HepG2 (cell line): ENCODE results near the gene CNTD1. TPM values are rescaled to one million over a fixed set of nuclear protein-coding genes. Genes with fewer than 3 reads are reported as not detected.

Source experiments
- ARNT ChIP-seq: fragments of 450-650 bp; IDR thresholded peaks from 2 replicates; pipeline ENCODE4 v1.6.1; 2017
- ESRRA ChIP-seq: sonication (generic); formaldehyde crosslinking; IDR thresholded peaks from 2 replicates; pipeline ENCODE4 v1.5.1; 2020; ENCODE audit warnings: mild to moderate bottlenecking, low read depth, missing genetic modification reagents
- GATAD2A ChIP-seq: IDR thresholded peaks from 2 replicates; pipeline ENCODE4 v1.6.1; 2016
- HOXA7 ChIP-seq: sonication (generic); formaldehyde crosslinking; IDR thresholded peaks from 2 replicates; pipeline ENCODE4 v1.8.1; 2022; ENCODE audit warnings: mild to moderate bottlenecking, missing genetic modification reagents, moderate library complexity
- KLF11 ChIP-seq: IDR thresholded peaks from 2 replicates; pipeline ENCODE4 v1.6.1; 2016; ENCODE audit warnings: missing compliant biosample characterization
- NAIF1 ChIP-seq: sonication (generic); formaldehyde crosslinking; IDR thresholded peaks from 2 replicates; pipeline ENCODE4 v1.5.0; 2020; ENCODE audit warnings: mild to moderate bottlenecking, missing genetic modification reagents, borderline replicate concordance
- PCBP1 ChIP-seq: fragments of 200-400 bp; formaldehyde crosslinking; IDR thresholded peaks from 2 replicates; pipeline ENCODE4 v1.6.1; 2017; ENCODE audit warnings: mild to moderate bottlenecking, low read depth, low read length, borderline replicate concordance
- SNAI1 ChIP-seq: sonication (generic); formaldehyde crosslinking; IDR thresholded peaks from 2 replicates; pipeline ENCODE4 v1.5.0; 2020; ENCODE audit warnings: mild to moderate bottlenecking, missing genetic modification reagents, borderline replicate concordance
- SOX6 ChIP-seq, 2 experiments: fragments of 450-650 bp in 1 of 2; sonication (generic) in 1 of 2; formaldehyde crosslinking in 1 of 2; IDR thresholded peaks; 2 replicates each; pipeline versions ENCODE4 v1.4.0 to v1.6.1; 2017 to 2020; ENCODE audit warnings: antibody characterized with exemption in 1 of 2, mild to moderate bottlenecking in 1 of 2, missing genetic modification reagents in 1 of 2
- ZFY ChIP-seq: sonication (generic); formaldehyde crosslinking; IDR thresholded peaks from 2 replicates; pipeline ENCODE4 v1.4.0; 2020; ENCODE audit warnings: missing genetic modification reagents
- ZNF326 ChIP-seq: sonication (generic); formaldehyde crosslinking; IDR thresholded peaks from 2 replicates; pipeline ENCODE4 v1.4.0; 2020; ENCODE audit warnings: missing genetic modification reagents, borderline replicate concordance
- ZNF343 ChIP-seq: sonication (generic); formaldehyde crosslinking; IDR thresholded peaks from 2 replicates; pipeline ENCODE4 v1.4.0; 2020; ENCODE audit warnings: mild to moderate bottlenecking, missing genetic modification reagents
- ZNF543 ChIP-seq: sonication (generic); formaldehyde crosslinking; IDR thresholded peaks from 2 replicates; pipeline ENCODE4 v1.4.0; 2020; ENCODE audit warnings: mild to moderate bottlenecking, missing genetic modification reagents
- ZSCAN29 ChIP-seq: sonication (generic); formaldehyde crosslinking; conservative IDR thresholded peaks from 2 replicates; pipeline ENCODE4 v1.4.0; 2020; ENCODE audit warnings: mild to moderate bottlenecking, missing genetic modification reagents
- polyA plus RNA-seq, 8 experiments: library from polyadenylated mRNA; depleted of rRNA in 3 of 8; stranded (reverse) in 7 of 8; unstranded in 1 of 8; fragments of >200 nt; fragmentation: Illumina TruSeq in 4 of 8; extraction: Trizol in 4 of 8; gene quantifications; 2 replicates each; pipeline versions ENCODE4 v1.2.1 to v1.2.3, GENCODE V29; 2011 to 2016; ENCODE audit warnings: low read depth in 4 of 8, missing spikeins in 1 of 8, mixed read lengths in 1 of 8; ENCODE audit not compliant: insufficient read depth in 1 of 8
- total RNA-seq, 5 experiments: library from RNA; depleted of rRNA; stranded (reverse); fragments of >200 nt; fragmentation: Illumina TruSeq; extraction: Trizol; gene quantifications; 2 replicates each; pipeline ENCODE4 v1.2.3, GENCODE V29; 2016; ENCODE audit warnings: low read depth in 1 of 5
- TF ChIP-seq, protein P1 (sequence below): sonication (generic); formaldehyde crosslinking; IDR thresholded peaks from 2 replicates; pipeline ENCODE4 v1.9.0; 2021; ENCODE audit warnings: missing genetic modification reagents, borderline replicate concordance
- TF ChIP-seq, protein P2 (sequence below): sonication (generic); formaldehyde crosslinking; IDR thresholded peaks from 2 replicates; pipeline ENCODE4 v1.4.0; 2020; ENCODE audit warnings: low read depth, mild to moderate bottlenecking, missing genetic modification reagents
- TF ChIP-seq, protein P3 (sequence below): sonication (generic); formaldehyde crosslinking; IDR thresholded peaks from 2 replicates; pipeline ENCODE4 v1.4.0; 2020; ENCODE audit warnings: mild to moderate bottlenecking, missing genetic modification reagents
- TF ChIP-seq, protein P4 (sequence below): sonication (generic); formaldehyde crosslinking; IDR thresholded peaks from 2 replicates; pipeline ENCODE4 v1.4.0; 2020; ENCODE audit warnings: missing genetic modification reagents, borderline replicate concordance
- TF ChIP-seq, protein P5 (sequence below): sonication (generic); formaldehyde crosslinking; IDR thresholded peaks from 2 replicates; pipeline ENCODE4 v1.8.1; 2023; ENCODE audit warnings: mild to moderate bottlenecking, inconsistent platforms, moderate library complexity, missing genetic modification reagents, borderline replicate concordance

Gene CNTD1
- total and polyA plus RNA-seq, 2 of the 13 experiments (the other 11 are each of a cell fraction or from before 2014, with no cell fraction given) = 0.11 to 0.15 TPM

DNA sequence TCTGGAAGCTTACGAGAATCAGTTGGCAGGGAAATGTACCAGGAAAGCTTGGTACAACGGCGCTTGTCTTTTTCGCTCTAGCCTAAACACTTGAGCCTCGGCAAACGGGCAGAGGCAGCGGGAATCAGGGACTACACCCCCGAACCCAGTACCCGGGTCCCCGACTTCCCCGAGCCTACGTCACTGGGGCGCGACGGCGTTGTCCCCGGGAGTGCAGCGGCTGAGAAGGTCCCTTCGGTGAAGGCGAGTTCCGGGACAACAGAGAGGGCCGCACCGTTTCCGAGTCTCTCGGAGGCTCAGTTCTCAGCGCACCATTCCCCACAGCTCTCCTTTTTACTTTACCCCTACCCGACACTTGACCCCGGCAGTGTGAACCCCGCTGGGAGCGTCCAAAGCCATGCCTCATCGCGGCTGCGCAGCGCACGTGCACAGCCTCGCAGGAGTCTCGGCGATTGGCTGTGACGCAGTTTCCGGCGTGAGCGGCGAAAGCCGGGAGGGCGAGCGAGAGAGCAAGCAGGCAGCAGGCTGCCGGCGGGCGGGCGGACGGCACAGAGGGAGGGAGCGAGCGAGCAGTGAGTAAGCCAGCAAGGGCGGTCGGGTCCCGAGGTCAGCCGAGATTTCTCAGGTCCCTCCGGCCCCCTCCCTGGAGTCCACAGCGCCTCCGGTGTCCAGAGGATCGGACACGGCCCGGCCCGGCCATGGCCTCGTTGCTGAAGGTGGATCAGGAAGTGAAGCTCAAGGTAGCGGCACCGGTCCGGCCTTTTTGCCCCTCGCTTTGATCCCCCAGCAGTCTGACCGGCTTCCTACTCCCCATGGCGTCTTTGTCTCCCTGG, 34.5 kb downstream of the CNTD1 start, which contains the start of gene PSME3 (continued):
- TF ChIP-seq, protein P1, sequence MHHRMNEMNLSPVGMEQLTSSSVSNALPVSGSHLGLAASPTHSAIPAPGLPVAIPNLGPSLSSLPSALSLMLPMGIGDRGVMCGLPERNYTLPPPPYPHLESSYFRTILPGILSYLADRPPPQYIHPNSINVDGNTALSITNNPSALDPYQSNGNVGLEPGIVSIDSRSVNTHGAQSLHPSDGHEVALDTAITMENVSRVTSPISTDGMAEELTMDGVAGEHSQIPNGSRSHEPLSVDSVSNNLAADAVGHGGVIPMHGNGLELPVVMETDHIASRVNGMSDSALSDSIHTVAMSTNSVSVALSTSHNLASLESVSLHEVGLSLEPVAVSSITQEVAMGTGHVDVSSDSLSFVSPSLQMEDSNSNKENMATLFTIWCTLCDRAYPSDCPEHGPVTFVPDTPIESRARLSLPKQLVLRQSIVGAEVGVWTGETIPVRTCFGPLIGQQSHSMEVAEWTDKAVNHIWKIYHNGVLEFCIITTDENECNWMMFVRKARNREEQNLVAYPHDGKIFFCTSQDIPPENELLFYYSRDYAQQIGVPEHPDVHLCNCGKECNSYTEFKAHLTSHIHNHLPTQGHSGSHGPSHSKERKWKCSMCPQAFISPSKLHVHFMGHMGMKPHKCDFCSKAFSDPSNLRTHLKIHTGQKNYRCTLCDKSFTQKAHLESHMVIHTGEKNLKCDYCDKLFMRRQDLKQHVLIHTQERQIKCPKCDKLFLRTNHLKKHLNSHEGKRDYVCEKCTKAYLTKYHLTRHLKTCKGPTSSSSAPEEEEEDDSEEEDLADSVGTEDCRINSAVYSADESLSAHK (CRISPR knock-in tag) = peak; percentile 47; the same call in 1 of the 2 replicates
- TF ChIP-seq ESRRA (CRISPR knock-in tag) (peak; percentile 78; the same call in 1 of the 2 replicates), HOXA7 (CRISPR knock-in tag) (no peak), KLF11 (CRISPR knock-in tag) (peak; percentile 73; the same call in 1 of the 2 replicates), SOX6 (IDR thresholded peaks at IDR 0.05) (no peak), SOX6 (CRISPR knock-in tag; IDR thresholded peaks at IDR 0.05) (peak; percentile 77), ZNF326 (CRISPR knock-in tag) (0 out of 2 replicates have a peak, but pooled peaks have one; percentile 14), ARNT (no peak), ZNF543 (CRISPR knock-in tag) (peak; percentile 95; the same call in 1 of the 2 replicates), NAIF1 (CRISPR knock-in tag) (peak; percentile 73), ZFY (peak; percentile 96), GATAD2A (CRISPR knock-in tag) (peak; percentile 66; the same call in 1 of the 2 replicates), ZSCAN29 (peak; percentile 72), SNAI1 (no peak), PCBP1 (peak; percentile 91; the same call in 1 of the 2 replicates), ZNF343 (peak; percentile 87; the same call in 1 of the 2 replicates)
- TF ChIP-seq, protein P2, sequence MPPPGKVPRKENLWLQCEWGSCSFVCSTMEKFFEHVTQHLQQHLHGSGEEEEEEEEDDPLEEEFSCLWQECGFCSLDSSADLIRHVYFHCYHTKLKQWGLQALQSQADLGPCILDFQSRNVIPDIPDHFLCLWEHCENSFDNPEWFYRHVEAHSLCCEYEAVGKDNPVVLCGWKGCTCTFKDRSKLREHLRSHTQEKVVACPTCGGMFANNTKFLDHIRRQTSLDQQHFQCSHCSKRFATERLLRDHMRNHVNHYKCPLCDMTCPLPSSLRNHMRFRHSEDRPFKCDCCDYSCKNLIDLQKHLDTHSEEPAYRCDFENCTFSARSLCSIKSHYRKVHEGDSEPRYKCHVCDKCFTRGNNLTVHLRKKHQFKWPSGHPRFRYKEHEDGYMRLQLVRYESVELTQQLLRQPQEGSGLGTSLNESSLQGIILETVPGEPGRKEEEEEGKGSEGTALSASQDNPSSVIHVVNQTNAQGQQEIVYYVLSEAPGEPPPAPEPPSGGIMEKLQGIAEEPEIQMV (CRISPR knock-in tag) = no peak; the same call in 1 of the 2 replicates
- TF ChIP-seq, protein P3, sequence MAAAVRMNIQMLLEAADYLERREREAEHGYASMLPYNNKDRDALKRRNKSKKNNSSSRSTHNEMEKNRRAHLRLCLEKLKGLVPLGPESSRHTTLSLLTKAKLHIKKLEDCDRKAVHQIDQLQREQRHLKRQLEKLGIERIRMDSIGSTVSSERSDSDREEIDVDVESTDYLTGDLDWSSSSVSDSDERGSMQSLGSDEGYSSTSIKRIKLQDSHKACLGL = peak; percentile 100
- TF ChIP-seq, protein P4, sequence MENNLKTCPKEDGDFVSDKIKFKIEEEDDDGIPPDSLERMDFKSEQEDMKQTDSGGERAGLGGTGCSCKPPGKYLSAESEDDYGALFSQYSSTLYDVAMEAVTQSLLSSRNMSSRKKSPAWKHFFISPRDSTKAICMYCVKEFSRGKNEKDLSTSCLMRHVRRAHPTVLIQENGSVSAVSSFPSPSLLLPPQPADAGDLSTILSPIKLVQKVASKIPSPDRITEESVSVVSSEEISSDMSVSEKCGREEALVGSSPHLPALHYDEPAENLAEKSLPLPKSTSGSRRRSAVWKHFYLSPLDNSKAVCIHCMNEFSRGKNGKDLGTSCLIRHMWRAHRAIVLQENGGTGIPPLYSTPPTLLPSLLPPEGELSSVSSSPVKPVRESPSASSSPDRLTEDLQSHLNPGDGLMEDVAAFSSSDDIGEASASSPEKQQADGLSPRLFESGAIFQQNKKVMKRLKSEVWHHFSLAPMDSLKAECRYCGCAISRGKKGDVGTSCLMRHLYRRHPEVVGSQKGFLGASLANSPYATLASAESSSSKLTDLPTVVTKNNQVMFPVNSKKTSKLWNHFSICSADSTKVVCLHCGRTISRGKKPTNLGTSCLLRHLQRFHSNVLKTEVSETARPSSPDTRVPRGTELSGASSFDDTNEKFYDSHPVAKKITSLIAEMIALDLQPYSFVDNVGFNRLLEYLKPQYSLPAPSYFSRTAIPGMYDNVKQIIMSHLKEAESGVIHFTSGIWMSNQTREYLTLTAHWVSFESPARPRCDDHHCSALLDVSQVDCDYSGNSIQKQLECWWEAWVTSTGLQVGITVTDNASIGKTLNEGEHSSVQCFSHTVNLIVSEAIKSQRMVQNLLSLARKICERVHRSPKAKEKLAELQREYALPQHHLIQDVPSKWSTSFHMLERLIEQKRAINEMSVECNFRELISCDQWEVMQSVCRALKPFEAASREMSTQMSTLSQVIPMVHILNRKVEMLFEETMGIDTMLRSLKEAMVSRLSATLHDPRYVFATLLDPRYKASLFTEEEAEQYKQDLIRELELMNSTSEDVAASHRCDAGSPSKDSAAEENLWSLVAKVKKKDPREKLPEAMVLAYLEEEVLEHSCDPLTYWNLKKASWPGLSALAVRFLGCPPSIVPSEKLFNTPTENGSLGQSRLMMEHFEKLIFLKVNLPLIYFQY (CRISPR knock-in tag) = no peak; the same call in 1 of the 2 replicates
- TF ChIP-seq, protein P5, sequence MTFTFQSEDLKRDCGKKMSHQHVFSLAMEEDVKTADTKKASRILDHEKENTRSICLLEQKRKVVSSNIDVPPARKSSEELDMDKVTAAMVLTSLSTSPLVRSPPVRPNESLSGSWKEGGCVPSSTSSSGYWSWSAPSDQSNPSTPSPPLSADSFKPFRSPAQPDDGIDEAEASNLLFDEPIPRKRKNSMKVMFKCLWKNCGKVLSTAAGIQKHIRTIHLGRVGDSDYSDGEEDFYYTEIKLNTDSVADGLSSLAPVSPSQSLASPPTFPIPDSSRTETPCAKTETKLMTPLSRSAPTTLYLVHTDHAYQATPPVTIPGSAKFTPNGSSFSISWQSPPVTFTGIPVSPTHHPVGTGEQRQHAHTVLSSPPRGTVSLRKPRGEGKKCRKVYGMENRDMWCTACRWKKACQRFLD = peak; percentile 99
